Measurements from ENCODE around the gene GPN1.
A peak's percentile ranks its signal among the peaks of the same experiment; 100 is the strongest.
"Not testable (repeated sequence)": the region's sequence is repeated elsewhere in the genome, so short reads cannot be mapped to it uniquely, and the experiment has no call there.

Gene GPN1

DNA sequence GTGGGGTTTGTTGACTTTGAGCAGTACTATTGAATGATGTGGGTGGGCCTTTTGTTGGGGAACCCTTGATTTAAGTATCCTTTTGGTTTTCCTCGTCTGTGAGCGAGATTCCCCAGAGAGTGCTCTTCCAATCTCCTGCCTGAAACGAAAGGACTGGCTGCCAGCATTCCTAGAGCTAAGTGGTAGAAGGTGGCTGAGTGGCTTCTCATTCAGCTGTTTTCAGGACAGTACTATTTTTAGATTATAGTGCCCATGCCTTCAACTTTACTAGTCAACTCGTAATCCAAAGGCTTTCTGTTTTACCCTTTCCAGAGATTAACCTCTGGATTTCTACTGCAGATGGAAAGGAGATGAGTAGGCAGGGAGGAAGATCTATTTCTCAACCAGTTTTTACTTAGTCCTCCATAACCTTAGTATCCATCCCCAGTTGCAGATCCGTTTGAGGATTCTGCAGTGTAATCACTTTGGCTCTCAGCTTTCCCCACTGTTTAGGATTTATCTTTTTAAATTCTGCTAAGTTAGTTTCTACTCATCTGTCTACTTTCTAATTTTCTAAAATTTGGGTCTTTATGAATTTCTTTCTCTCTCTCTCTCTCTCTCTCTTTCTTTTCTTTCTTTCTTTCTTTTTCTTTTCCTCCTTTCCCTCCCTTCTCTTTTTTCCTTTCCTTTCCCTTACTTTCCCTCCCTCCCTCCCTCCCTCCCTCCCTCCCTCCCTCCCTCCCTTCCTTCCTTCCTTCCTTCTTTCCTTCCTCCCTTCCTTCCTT is 44.1 kb downstream of the GPN1 start:
- no peak for DNase-seq

DNA sequence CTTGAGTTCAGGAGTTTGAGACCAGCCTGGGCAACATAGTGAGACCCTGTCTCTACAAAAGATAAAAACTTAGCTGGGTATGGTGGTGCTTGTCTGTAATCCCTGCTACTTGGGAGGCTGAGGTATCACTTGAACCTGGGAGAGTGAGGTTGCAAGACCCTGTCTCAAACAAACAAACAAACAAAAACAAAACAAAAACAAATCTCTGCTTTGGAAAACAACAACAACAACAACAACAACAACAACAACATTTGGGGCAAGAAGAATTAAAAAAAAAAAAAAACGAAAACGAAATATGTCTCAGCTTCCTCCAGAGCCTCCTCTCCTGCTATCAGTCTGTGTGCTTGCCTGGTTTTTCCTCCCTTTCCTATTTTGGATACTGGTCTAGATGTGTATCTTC is 51.7 kb downstream of the GPN1 start:
- no peak for DNase-seq

- no peak for DNase-seq
Observed at GRCh38 chr2:27681841-27682240, 53.0 kb downstream of the GPN1 start.

- DNase-seq, result not testable (repeated sequence)
Observed at GRCh38 chr2:27682334-27682771, 53.5 kb downstream of the GPN1 start.

DNA sequence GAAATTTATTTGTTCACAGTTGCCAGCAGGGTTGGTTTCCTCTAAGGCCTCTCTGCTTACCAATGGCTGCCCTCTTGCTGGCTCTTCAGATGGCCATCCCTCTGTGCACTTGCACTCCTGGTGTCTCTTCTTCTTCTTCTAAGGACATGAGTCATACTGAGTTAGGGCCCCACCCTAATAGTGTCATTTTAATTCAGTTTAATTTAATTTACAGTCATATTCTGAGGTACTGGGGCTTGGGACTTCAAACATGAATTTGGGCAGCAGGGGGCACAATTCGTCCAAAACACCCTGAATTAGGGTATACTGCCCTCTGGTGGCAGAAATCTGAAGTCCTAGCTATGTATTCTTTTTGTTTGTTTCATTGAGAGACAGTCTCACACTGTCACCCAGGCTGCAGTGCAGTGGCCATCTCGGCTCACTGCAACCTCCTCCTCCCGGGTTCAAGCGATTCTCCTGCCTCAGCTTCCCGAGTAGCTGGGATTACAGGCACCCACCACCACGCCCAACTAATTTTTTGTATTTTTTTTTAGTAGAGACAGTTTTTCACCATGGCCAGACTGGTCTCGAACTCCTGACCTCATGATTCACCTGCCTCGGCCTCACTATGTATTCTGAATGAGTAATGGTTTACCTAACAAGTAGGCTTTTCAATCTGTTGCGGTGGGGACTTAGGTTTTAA is 54.7 kb downstream of the GPN1 start:
- peak; percentile 76 for DNase-seq

- DNase-seq, result not testable (repeated sequence)
Observed at GRCh38 chr2:27685006-27685405, 56.2 kb downstream of the GPN1 start.

GRCh38 chr2:27685577-27685976 is 56.7 kb downstream of the GPN1 start:
- DNase-seq, result no peak

DNA sequence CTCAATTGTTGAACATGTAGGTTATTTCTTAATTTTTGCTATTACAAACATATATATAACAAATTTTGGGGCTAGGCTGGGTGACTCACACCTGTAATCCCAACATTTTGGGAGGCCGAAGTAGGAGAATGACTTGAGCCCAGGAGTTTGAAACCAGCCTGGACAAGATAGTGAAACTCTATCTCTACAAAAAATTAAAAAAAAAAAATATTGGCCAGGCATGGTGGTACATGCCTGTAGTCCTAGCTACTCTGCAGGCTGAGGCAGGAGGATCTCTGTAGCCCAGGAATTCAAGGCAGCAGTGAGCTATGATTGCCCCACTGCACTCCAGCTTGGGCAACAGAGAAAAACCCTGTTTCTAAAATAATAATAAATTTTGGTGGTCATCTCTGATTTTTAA is 58.4 kb downstream of the GPN1 start:
- no peak for DNase-seq

- no peak for DNase-seq
Observed at GRCh38 chr2:27689424-27689823, 60.6 kb downstream of the GPN1 start.

GRCh38 chr2:27690052-27690451 is 61.2 kb downstream of the GPN1 start:
- DNase-seq, result no peak

GRCh38 chr2:27697660-27698059 is 68.8 kb downstream of the GPN1 start:
- no peak for DNase-seq
